SK-N-MC (cell line): ENCODE results near the gene C2orf72.

Source experiments
- EZH2 ChIP-seq: fragments of 200-600 bp; sonication (generic); IDR thresholded peaks from one replicate; pipeline ENCODE4 v1.6.1; 2017; ENCODE audit warnings: antibody characterized with exemption
- POLR2AphosphoS5 ChIP-seq: IDR thresholded peaks from 2 replicates; pipeline ENCODE4 v1.6.1; 2012; ENCODE audit warnings: mild to moderate bottlenecking, low read depth, low read length, borderline replicate concordance

- TF ChIP-seq POLR2AphosphoS5 (no peak), EZH2 (no peak)
Measured at GRCh38 chr2:230991598-230991997, 45.7 kb upstream of the C2orf72 start.
